HG03045 (cell line): Measurements from ENCODE around the gene DOK4.

ENCODE experiments used
- ATAC-seq: cut with Tn5 transposase; IDR thresholded peaks from one replicate; pipeline ENCODE4 v1.9.1; 2021; ENCODE audit warnings: mild to moderate bottlenecking, moderate library complexity; ENCODE audit not compliant: unreplicated experiment

DOK4 gene

DNA sequence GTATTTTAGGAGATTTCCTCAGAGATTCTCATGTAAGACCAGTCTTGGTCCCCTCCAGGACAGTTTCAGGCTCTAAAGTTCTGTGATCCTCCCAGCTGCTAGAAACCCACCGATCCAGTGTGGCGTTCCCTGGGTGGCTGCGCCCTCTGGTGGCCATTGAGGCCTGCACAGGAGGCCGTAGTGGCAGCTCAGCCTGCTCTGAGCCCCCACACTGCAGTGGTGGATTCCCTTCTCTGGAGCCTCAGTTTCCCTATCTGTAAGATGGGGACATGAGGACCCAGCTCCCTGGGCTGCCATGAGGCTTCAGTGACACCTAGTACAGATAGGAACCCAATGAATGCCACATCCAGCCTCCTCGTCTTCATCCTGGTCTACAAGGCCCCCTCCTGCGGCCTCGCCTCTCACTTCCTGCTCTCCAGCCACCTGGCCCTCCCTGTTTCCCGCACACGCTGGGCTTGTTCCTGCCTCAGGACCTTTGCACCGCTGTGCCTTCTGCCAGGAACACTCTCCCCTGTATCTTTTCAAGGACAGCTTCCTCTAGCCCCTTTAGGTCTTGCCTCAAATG is 33.6 kb upstream of the DOK4 start:
- peak; percentile 55 for ATAC-seq

DNA sequence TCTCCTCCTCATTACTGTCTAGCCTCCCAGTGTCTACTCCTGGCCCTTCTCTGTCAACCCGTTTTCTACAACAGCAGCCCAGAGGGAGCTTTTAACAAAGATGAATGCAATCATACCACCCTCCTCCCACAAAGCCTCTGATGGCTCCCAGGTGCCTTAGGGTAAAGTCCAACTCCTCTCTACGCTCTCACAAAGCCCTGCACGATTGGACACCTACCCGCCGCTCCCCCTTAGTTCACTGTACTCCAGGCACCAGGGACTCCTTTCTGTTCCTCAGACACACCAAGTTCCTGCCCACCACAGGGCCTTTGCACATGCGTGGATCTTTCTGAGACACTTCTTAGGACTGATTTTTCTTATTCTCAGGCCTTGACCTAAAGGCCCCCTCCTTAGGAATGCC is 32.6 kb upstream of the DOK4 start:
- no peak for ATAC-seq

DNA sequence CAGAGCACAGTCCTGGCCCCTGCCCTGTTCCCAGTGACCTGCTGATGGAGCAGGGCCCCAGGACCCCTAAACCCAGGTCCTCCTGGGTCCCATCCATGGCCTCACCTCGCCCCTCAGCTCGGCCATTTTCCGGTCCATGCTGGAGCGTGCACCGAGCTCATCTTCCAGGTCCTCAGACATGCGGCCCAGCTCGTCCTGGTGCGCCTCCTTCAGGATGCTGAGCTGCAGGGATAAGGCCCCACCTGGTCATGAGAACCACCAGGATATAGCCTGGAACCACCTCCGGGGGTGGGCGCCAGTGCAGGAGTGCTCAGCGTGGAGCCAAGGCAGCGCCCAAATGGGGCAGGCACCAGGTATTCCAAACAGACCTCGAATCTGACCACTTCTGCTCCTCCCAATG is 32.2 kb upstream of the DOK4 start:
- no peak for ATAC-seq

DNA sequence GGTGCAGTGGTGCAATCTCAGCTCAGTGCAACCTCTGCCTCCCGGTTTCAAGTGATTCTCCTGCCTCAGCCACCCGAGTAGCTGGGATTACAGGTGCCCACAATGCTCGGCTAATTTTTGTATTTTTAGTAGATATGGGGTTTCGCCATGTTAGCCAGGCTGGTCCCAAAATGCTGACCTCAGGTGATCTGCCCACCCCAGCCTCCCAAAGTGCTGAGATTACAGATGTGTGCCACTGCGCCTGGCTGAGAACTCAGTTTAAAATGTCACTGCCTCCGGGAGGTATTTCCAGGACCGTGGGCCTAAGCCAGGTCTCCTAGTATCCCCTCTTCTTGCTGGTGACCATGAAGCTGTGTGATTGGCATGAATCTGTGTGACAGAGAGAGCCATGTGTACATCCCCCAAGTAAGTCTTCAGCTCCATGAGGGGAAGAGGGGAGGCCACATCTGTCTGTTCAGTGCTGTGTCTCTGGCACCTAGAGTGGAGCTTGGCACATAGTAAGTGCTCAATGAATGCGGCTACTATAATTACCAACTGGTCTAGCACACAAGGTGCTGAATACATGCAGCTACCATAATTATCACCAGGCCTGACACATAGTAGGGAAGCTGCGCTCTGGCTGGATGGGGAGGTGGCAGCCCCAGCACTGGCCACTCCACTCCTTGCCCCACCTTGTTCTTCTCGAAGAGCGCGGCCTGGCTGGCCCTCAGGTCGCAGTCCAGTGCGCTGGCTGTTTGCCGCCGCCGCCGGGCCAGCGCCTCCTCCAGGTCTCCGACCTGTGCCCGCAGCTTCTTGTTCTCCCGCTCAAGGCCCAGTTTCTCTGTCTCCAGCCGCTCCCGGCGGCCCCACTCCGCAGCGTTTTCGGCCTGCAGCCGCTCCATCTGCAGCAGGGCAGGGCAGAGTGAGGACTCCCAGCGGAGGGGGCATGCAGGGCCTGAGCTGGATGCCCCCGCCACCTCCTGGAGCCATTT is 31.4 kb upstream of the DOK4 start:
- no peak for ATAC-seq

DNA sequence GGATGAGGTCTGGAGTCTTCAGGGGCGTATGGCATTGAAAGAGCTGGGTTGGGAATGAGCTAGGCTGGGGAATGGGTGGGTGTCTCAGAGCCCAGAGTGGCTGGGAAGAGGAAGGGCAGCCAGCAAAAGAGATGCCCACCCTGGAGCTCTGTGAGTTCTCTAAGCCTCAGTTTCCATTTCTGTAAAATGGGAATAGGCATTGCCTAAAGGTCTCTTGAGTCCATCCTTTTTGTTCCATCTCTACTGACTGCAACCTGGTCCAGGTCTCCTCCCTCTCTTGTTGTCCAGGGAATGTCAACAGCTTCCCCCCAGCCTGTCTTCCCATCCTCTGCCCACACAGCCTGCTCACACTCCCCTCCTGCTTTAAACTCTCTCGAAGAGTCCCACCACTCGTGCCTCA is 30.5 kb upstream of the DOK4 start:
- ATAC-seq, result no peak

DNA sequence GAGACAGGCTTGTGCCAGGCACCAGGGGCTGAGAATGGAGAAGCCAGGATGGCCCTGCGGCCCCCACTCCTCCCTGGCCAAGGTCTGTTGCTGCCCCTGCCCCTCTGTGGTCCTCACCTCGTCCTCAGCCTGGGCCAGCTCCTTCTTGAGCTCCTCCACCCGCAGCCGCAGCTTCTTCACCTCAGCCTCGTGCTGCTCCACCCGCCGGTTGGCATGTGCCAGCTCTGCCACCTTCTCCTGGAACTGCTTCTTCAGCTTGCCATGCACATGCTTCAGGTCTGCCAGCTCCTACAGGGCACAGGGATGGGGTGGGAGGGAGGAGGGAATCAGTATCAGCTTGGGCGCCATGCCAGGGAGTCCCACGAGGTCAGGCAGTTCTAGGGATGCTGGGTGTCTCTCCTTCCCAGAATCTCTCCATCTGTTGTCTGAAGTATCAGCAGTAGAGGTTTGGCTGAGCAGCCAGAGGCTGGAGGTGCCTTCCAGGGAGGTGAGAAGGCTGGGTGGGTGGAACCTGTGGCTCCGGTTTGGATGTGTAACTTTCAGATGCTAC is 30.0 kb upstream of the DOK4 start:
- ATAC-seq, result no peak

DNA sequence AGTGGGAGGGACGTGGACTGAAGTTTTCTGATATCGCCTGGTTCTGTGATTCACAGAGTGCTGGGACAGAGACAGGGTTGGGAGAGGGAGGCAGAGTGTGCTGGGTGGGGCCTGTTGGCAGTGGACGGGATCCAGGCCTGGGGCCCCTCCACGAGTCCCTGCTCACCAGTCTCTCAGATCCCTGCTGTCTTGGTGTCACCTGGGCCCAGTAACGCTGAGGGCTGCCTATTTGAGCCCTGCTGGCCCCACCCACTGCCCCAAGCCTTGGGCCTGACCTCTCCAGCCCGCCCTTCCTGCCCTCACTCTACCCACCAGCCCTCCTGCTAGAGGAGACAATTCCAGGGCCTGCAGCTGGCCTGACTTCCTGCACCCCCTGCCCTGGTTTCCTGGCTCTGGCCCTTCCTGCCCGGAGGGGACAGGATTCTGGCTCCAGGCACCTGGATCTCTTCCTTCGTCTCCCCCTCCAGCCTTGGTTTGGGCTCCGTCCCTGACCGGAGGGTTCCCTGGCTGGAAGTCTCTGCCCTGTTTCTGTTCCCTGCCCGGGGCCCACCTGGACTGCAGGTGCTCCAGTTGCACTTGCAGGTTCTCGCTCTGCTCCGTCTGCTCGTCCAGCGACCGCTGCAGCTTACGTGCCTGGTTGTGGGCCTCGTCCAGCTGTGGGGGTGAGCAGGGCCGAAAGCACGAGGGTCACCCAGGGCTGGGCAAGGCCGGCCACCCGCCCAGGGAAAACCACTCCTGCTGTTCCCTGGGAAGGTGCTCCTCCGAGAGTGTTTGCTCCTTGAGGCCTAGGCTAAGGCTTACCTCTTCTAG is 28.7 kb upstream of the DOK4 start:
- ATAC-seq, result no peak

DNA sequence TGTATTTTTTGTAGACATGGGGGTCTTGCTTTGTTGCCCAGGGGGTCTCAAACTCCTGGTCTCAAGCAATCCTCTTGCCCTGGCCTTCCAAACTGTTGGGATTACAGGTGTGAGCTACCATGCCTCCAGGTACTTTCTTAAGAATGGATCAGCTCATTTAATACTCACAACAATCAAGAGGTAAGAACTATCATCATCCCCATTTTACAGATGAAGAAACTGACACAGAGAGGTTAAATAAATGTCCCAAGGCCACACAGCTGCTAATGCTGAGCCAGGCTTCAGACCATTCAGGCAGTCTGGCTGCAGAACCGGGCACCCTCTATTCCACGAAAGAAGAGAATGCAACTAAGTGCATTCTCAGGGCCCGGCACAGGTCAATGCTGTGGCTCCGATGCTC is 28.1 kb upstream of the DOK4 start:
- no peak for ATAC-seq

DNA sequence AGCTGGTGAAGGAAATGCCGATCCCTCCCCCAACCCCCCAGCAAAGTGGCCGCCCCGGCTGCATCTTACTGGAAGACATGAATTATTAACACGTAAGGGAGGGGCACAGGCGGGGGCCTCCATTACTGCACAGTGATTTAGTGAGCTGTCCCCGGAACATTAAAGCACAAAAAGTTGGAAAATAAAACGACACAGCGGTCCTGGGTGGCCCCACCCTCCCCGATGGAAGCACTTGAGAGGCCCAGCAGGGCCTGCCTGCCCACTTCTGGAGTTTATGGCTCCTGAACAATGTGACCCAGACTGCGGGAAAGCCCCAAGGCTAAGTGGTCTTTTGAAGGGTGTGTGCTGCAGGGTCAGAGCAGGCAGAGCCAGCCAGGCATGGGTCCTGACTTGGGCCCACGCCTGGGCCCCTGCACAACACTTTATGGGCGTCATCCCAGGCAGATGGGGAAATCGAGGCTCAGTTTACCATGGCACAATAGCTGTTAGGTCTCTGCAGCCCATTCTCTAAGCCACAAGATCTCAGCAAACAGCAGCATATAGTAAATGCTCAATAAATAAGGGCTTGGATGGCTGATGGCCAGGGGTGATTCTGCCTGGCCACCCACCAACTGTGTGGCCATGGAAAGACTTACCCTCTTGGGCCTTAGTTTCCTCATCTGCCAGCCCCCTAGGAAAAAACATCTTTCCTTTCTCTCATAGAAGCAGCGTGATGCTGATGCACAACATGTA is 27.2 kb upstream of the DOK4 start:
- no peak for ATAC-seq

DNA sequence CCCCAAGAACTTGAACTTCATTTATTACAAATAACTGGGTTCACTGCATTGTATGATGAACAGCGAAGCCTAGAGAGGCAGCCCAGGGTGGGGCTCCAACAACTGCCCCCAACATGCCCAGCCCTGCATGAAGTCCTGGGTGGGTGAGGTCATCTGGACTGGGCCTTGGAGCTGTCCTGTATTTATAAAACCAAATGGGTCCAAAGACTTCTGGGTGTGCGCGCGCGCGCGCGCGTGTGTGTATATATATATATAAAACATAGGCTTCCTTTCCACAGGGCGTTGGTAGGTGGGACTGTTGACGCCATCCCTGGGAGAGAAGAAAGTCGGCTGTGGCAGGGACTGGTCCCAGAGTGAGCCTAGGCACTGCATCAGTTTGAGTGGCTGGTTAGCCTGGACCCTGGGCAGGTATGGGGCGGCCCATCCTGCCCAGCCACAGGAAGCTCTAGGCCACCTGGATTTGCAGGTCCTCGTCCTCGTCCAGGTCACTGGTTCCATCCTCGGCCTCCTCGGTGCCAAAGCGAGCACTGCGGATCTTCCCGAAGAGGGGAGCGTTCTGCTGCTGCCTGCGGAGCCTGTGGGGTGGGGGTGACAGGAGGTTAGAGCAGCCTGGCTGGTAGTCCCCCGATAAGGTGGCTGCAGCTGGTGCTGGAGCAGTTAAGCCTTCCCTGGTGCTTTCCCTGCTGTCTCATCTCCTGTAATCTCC is 26.2 kb upstream of the DOK4 start:
- ATAC-seq, result no peak

DNA sequence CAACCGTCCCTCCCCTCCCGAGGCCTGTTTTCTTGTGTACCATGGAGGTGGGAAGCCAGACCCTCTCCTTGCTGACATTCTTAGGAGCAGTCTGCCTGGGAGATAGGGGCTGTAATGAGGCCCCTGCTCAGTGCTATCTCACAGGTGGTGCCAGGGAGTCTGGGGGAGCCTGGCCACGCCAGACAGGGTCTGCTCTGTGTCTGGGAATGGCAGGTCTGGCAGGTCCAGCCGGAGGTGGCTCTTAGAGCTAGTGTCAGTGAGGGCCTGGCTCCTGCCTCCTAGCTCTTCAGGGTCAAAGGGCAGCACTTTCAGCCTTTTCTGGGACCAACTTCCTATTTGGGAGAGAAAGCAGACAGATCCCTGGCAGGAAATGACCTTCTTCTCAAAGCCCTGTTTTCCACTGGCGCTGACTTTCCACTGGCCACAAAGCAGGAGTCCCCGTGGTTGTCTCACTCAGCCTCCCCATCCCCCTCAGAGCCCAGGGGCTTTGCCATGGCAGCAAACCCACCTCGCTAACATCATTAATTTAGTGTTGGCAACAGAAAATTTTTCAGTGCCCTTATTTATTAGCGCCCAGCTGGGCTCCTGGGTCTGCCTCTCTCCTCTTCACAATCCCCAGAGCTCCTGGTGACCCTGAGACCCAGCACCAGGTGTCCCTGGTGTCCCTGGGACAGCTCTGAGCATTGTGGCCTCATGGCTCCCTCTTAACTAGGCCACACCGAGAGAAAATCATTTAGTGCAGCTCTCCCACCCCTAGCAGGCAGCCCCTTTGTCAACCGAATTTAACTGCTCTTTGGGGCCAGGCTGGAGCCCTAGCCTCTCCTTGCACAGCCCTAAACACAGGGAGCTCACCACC is 24.0 kb upstream of the DOK4 start:
- ATAC-seq, result no peak

DNA sequence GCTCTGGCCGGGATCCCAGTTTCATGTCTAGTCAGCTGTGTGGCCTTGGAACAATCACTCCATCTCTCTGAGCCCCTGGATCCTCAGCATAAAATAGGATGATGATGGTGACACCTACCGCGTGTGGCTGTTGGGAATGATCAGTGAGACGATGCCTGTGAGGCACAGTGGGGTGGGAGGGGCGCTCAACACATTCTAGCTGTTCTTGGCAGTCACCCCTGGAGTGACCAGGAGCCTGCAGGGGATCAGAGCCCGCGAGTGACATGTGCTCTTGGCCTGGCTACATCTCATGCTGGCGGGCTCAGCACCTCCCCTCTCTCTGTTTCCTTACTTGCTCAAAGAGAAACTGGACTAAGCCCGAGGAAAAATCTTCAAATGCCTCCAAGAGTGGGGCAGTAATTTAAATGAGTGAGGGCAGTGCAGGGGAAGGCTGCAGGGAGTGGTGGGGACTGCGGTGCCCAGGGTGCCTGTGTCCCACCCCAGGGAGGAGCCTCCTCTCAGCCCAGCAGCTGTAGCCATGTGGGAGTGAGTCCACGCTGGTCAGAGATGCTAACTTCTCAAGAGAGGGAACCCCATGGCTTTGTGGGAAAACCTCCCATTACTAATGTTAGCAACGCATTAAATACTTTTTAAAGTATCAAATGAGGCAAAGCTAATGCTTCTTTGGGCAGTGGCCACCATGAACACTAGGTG is 23.1 kb upstream of the DOK4 start:
- no peak for ATAC-seq

DNA sequence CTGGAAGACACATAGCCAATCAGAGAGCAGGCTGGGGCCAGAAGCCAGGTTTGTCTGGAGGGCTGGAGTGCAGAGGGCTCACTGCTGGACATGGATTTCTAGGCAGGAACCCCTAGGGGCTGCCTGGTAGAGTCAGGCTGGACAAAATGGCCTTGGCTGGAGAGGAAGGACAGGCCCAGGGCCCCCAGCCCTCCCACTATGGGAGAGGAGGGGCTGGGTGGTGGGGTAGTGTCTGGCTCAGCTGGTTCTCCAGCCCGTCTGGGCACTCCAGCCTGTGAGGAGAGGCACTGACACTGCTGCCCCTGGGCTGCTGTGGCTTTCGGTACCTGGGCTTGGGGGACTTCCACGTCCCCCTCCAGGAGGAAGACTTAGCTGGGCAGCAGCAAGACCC is 21.7 kb upstream of the DOK4 start:
- ATAC-seq, result no peak

DNA sequence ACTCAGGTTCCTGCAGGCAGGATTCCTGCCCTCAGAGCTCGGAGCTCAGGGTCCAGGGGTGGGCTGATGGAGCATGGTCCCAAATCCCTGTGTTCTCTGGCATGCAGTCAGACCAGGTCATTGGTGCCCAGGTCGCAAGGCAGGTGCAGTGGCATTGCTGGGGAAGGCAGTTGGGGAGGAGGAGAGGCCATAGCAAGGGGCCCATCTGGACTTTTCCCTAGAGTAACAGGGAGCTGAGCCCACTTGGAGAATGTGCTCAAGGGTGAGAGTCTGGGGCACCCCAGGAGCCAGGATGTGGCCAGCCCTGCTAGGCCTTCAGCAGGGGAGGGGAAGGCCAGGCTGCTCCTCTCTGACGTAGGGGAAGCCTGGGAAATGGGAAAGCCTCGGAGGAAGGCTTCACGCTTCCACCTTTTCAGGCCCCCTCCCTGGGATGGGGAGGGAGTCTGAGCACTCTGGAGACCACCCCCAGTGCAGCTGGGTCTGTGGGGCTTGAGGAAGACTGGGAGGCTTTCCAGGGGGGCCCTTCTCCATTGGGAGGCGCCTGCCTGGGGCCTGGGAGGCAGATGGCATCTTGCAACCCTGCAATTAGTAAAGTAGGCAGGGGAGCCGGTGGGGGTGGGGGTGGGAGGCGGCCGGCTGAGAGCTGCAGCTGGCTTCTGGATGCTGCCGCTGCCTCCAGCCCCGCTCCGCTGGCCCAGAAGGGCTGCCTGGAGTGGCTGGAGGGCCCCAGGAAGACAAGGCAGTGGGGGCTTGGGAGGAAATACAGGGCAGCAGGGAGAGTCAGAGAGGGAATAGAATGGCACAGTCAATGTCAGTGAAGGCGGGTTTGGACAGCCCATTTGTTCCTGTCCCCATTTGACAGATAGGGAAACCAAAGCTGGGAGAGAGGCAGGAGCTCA is 21.1 kb upstream of the DOK4 start:
- ATAC-seq, result no peak

DNA sequence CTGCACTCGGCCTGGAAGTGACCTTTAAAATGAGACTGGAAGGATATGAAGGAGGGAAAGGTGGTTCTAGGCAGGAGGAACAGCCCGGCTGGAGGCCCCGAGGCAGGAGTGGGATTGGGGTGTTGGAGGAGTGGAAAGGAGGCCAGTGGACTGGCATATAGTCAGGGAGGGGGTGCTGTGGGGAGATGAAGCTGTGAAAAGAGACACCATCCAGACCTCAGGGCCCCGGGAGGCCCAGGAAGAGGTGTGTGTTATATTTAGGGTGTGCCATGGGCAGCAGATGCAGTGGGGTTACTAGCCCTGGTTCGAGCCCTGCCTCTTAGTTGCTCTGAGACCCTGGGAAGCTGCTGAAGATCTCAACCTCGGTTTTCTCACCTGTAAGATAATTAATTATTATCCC is 18.9 kb upstream of the DOK4 start:
- ATAC-seq, result no peak

DNA sequence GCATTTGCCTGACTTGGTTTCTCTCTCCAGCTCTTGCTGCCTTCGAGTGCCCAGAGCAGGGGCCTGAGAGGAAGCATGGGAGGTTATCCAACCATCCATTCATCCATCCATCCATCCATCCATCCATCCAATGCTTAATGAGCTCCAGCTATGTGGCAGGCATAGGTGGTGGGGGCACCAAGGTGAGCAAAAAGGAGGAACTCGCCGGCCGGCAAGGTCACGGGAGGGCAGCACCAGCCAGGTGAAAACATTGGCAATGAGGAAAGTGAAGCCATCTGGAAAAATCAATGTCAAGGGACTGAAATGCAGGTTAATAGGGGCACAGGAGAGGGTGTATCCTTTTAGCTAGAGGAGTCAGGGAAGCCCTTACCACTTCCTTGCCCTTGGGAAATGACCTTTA is 18.2 kb upstream of the DOK4 start:
- no peak for ATAC-seq

DNA sequence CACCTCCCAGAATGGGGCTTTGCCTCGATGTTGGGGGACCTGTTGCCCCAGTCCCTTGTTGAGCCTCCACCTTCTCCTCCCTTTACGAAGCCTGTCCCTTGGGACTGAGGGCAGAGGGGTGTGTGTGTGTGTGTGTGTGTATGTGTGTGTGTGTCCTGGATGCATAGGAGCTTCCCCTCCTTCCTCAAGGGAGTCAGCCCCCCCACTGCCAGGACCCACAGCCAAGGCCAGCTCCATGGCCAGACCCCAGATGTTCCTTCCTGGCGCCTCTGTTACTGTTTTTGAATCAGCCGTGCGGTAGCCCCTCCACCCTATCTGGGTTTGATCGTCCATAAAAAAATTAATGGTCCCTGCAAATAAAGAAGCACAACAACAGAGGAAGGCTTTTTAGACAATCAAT is 17.7 kb upstream of the DOK4 start:
- no peak for ATAC-seq

DNA sequence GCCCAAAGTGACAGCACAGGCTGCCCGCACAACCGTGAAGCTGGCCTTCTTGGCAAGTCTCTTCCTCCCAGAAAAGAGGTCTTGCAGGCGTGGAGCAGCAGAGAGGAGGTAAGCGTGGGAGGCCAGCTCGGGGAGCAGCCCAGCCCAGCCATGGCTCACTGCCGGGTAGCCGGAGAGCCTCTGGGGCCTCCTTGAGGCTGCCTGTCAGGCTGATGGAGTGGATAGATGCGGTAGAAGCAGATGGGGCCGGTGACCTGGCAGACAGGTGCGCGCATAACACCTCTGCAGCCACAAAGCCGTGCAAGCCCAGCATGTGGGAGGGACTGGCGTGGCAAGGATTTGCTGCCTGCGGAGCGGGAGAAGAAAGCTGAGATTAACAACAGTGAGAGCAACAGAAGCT is 17.1 kb upstream of the DOK4 start:
- ATAC-seq, result no peak
